H1 (cell line): ENCODE data around the gene SLN. TPM values are rescaled to one million over a fixed set of nuclear protein-coding genes. Genes with fewer than 3 reads are reported as not detected.

Experiments used
- CTCF ChIA-PET: fragments of 300-600 bp; sonication (Branson Sonifier 250); formaldehyde crosslinking; loops from one replicate; lab custom pipeline; 2021; ENCODE audit not compliant: partially characterized antibody; lab: Charles Lee
- POLR2A ChIA-PET: fragments of 300-600 bp; sonication (Branson Sonifier 250); formaldehyde crosslinking; loops from one replicate; lab custom pipeline; 2021; ENCODE audit warnings: inconsistent platforms; ENCODE audit not compliant: partially characterized antibody; lab: Charles Lee
- DNase-seq, 2 experiments: peaks; one replicate each; pipeline versions ENCODE4 v3.0.0 to v3.0.0-alpha.2; 2010 to 2022; ENCODE audit warnings: low spot score in 2 of 2, low read depth in 1 of 2, mixed read lengths in 1 of 2
- FAIRE-seq: peaks from 2 replicates; lab custom pipeline; 2011; peaks lifted over from hg19 to GRCh38; lab: Jason Lieb, UNC
- H2AFZ ChIP-seq: 2 replicates; pipeline ENCODE4 v1.8.1; 2012; ENCODE audit warnings: low read length, inconsistent platforms
- H2AK5ac ChIP-seq: 2 replicates; pipeline ENCODE4 v1.6.1; 2013; ENCODE audit warnings: low read depth, low read length
- H2BK120ac ChIP-seq: replicated peaks from 2 replicates; pipeline ENCODE3; 2013; ENCODE audit warnings: low read depth, low read length, inconsistent platforms
- H2BK12ac ChIP-seq: 2 replicates; pipeline ENCODE4 v1.6.1; 2013; ENCODE audit warnings: low read depth, low read length
- H2BK15ac ChIP-seq: 2 replicates; pipeline ENCODE4 v1.6.1; 2013; ENCODE audit warnings: low read length
- H2BK20ac ChIP-seq: 2 replicates; pipeline ENCODE4 v1.6.1; 2013; ENCODE audit warnings: low read length
- H2BK5ac ChIP-seq: 2 replicates; pipeline ENCODE4 v1.6.1; 2013; ENCODE audit warnings: low read depth, low read length
- H3K14ac ChIP-seq: 2 replicates; pipeline ENCODE4 v1.6.1; 2013; ENCODE audit warnings: inconsistent platforms; ENCODE audit not compliant: insufficient read length
- H3K18ac ChIP-seq: 2 replicates; pipeline ENCODE4 v1.6.1; 2013; ENCODE audit warnings: low read length; ENCODE audit errors: extremely low read depth
- H3K23ac ChIP-seq: 2 replicates; pipeline ENCODE4 v1.6.1; 2013; ENCODE audit warnings: inconsistent platforms; ENCODE audit not compliant: insufficient read length
- H3K23me2 ChIP-seq: 2 replicates; pipeline ENCODE4 v1.6.1; 2013; ENCODE audit warnings: low read depth, low read length
- H3K27ac ChIP-seq: 2 replicates; pipeline ENCODE4 v1.6.1; 2011; ENCODE audit warnings: low read depth, low read length, inconsistent platforms
- H3K27me3 ChIP-seq, 4 experiments: replicated peaks in 1 of 4; 1 replicate in 1 of 4; 2 replicates in 3 of 4; pipeline versions ENCODE4 v1.6.1 to v1.8.1; 2011 to 2013; ENCODE audit warnings: low read length in 3 of 4, mild to moderate bottlenecking in 3 of 4, inconsistent platforms in 2 of 4, mixed read lengths in 2 of 4, moderate library complexity in 1 of 4; ENCODE audit not compliant: control insufficient read depth in 3 of 4, insufficient read depth in 3 of 4; ENCODE audit errors: extremely low read depth in 1 of 4
- H3K36me3 ChIP-seq, 4 experiments: 2 replicates each; pipeline versions ENCODE4 v1.6.1 to v1.8.1; 2011 to 2013; ENCODE audit warnings: mild to moderate bottlenecking in 4 of 4, low read length in 3 of 4, moderate library complexity in 2 of 4, control low read depth in 1 of 4, inconsistent platforms in 1 of 4; ENCODE audit not compliant: insufficient read depth in 4 of 4, control insufficient read depth in 2 of 4
- H3K4ac ChIP-seq: replicated peaks from 2 replicates; pipeline ENCODE3; 2013; ENCODE audit warnings: low read length, low read depth, mixed read lengths, inconsistent platforms; ENCODE audit not compliant: insufficient read length
- H3K4me1 ChIP-seq, 4 experiments: replicated peaks in 1 of 4; 1 replicate in 1 of 4; 2 replicates in 3 of 4; pipeline versions ENCODE4 v1.6.1 to v1.8.1; 2011 to 2013; ENCODE audit warnings: low read length in 3 of 4, inconsistent platforms in 2 of 4, mixed read lengths in 1 of 4; ENCODE audit not compliant: insufficient read depth in 4 of 4, control insufficient read depth in 3 of 4
- H3K4me2 ChIP-seq, 2 experiments: 2 replicates each; pipeline versions ENCODE4 v1.6.1 to v1.8.1; 2011 to 2013; ENCODE audit warnings: low read depth in 2 of 2, low read length in 2 of 2, control low read depth in 1 of 2, inconsistent platforms in 1 of 2, mild to moderate bottlenecking in 1 of 2; ENCODE audit not compliant: insufficient read depth in 1 of 2
- H3K4me3 ChIP-seq, 4 experiments: fragments of 200-600, 300-600 bp in 1 of 4; sonication (generic), shearing (Covaris generic), sonication (Bioruptor Twin) in 1 of 4; 2 replicates each; pipeline versions ENCODE4 v1.5.1 to v1.8.1; 2011 to 2016; ENCODE audit warnings: low read length in 4 of 4, low read depth in 3 of 4, control low read depth in 2 of 4, inconsistent platforms in 2 of 4, mild to moderate bottlenecking in 2 of 4, mixed read lengths in 1 of 4, moderate library complexity in 1 of 4; ENCODE audit not compliant: insufficient read depth in 2 of 4; ENCODE audit errors: extremely low read depth in 1 of 4
- H3K56ac ChIP-seq: replicated peaks from 2 replicates; pipeline ENCODE3; 2013; ENCODE audit warnings: low read depth, mild to moderate bottlenecking, mixed read lengths, low read length, inconsistent platforms; ENCODE audit not compliant: insufficient read length
- H3K79me1 ChIP-seq: 2 replicates; pipeline ENCODE4 v1.6.1; 2013; ENCODE audit warnings: low read depth, low read length, control low read depth
- H3K79me2 ChIP-seq, 2 experiments: 2 replicates each; pipeline versions ENCODE4 v1.6.1 to v1.8.1; 2012 to 2013; ENCODE audit warnings: low read length in 2 of 2, mild to moderate bottlenecking in 2 of 2, inconsistent platforms in 1 of 2; ENCODE audit not compliant: insufficient read depth in 2 of 2, control insufficient read depth in 1 of 2
- H3K9ac ChIP-seq, 4 experiments: replicated peaks in 1 of 4; 1 replicate in 1 of 4; 2 replicates in 3 of 4; pipeline versions ENCODE4 v1.6.1 to v1.8.1; 2011 to 2013; ENCODE audit warnings: low read depth in 3 of 4, low read length in 3 of 4, control low read depth in 2 of 4, mild to moderate bottlenecking in 2 of 4, moderate library complexity in 2 of 4, inconsistent platforms in 1 of 4; ENCODE audit errors: extremely low read depth in 1 of 4
- H3K9me3 ChIP-seq, 2 experiments: 2 replicates each; pipeline versions ENCODE4 v1.6.1 to v1.8.1; 2012 to 2013; ENCODE audit warnings: mild to moderate bottlenecking in 2 of 2, moderate library complexity in 2 of 2, control low read depth in 1 of 2, inconsistent platforms in 1 of 2, low read depth in 1 of 2, low read length in 1 of 2, mixed read lengths in 1 of 2; ENCODE audit not compliant: insufficient read depth in 2 of 2
- H4K20me1 ChIP-seq, 2 experiments: replicated peaks in 1 of 2; 2 replicates each; pipeline versions ENCODE3 to v1.8.1; 2011 to 2013; ENCODE audit warnings: inconsistent platforms in 2 of 2, low read length in 2 of 2, mild to moderate bottlenecking in 1 of 2; ENCODE audit not compliant: insufficient read depth in 2 of 2, control insufficient read depth in 1 of 2
- H4K5ac ChIP-seq: 2 replicates; pipeline ENCODE4 v1.6.1; 2013; ENCODE audit warnings: low read length, low read depth, mixed read lengths, inconsistent platforms; ENCODE audit not compliant: insufficient read length
- H4K8ac ChIP-seq: 2 replicates; pipeline ENCODE4 v1.8.0; 2013; ENCODE audit warnings: mild to moderate bottlenecking, moderate library complexity, low read length, inconsistent platforms; ENCODE audit not compliant: insufficient read depth; ENCODE audit errors: extremely low read depth
- H4K91ac ChIP-seq: replicated peaks from 2 replicates; pipeline ENCODE3; 2013; ENCODE audit warnings: low read length, mixed read lengths, inconsistent platforms; ENCODE audit not compliant: insufficient read length
- FOSL1 ChIP-seq: IDR thresholded peaks from 2 replicates; pipeline ENCODE4 v1.6.1; 2011; ENCODE audit warnings: mild to moderate bottlenecking, low read depth, low read length, moderate library complexity; ENCODE audit not compliant: insufficient read depth
- GTF2F1 ChIP-seq: IDR thresholded peaks from 2 replicates; pipeline ENCODE4 v1.6.1; 2012; ENCODE audit warnings: low read depth, low read length, improper control_type of control experiment, borderline replicate concordance
- HDAC6 ChIP-seq: IDR thresholded peaks from one replicate; pipeline ENCODE4 v1.7.1; 2012; ENCODE audit warnings: low read depth, mild to moderate bottlenecking, inconsistent platforms, low read length, moderate library complexity
- POLR2A ChIP-seq, 2 experiments: IDR thresholded peaks; 1 replicate in 1 of 2; 2 replicates in 1 of 2; pipeline ENCODE4 v1.6.1; 2011; ENCODE audit warnings: low read depth in 2 of 2, low read length in 2 of 2, mild to moderate bottlenecking in 2 of 2; ENCODE audit errors: control extremely low read depth in 1 of 2
- POU5F1 ChIP-seq: IDR thresholded peaks from 2 replicates; pipeline ENCODE4 v1.6.1; 2011; ENCODE audit warnings: low read depth, mild to moderate bottlenecking, low read length, moderate library complexity
- SAP30 ChIP-seq: fragments of 300-600 bp; sonication (generic); IDR thresholded peaks from 2 replicates; pipeline ENCODE4 v1.7.1; 2012; ENCODE audit warnings: low read length, moderate library complexity, mild to moderate bottlenecking, inconsistent platforms; ENCODE audit not compliant: insufficient read depth, insufficient replicate concordance
- WGBS, 2 experiments: shearing (Covaris generic) in 1 of 2; methylation state at CpG; one replicate each; pipeline versions ENCODE4 v1.1.6 to v1.1.7; 2013 to 2015; ENCODE audit warnings: low lambda C conversion rate in 2 of 2, mixed read lengths in 2 of 2, inconsistent platforms in 1 of 2, low coverage in 1 of 2, missing lambda C conversion rate in 1 of 2; ENCODE audit not compliant: insufficient replicate concordance in 2 of 2, insufficient coverage in 1 of 2, insufficient read length in 1 of 2; ENCODE audit errors: extremely low coverage in 1 of 2, missing lambda C conversion rate in 1 of 2; 5-methylcytosine and 5-hydroxymethylcytosine counted together
- polyA plus RNA-seq, 7 experiments: library from polyadenylated mRNA; depleted of rRNA in 3 of 7; stranded (reverse) in 5 of 7; unstranded in 2 of 7; fragments of >200 nt in 5 of 7; fragments of 200-250 nt in 2 of 7; gene quantifications; 1 replicate in 5 of 7; 2 replicates in 1 of 7; 4 replicates in 1 of 7; pipeline versions ENCODE4 v1.2.1 to v1.2.3, GENCODE V29; 2011 to 2013; ENCODE audit warnings: missing spikeins in 2 of 7, mixed read lengths in 2 of 7
- total RNA-seq: library from RNA; stranded (reverse); fragmentation: NEBNext Ultra II Directional; extraction: Animal tissue kit (Norgen Biotek cat#: 25700); gene quantifications from 2 replicates; pipeline ENCODE4 v1.2.1, GENCODE V29; 2021

Gene SLN
- total and polyA plus RNA-seq, 2 of the 8 experiments (the other 6 are each of a cell fraction or from before 2014, with no cell fraction given) = not detected

- Histone ChIP-seq H3K23ac (no peak overlapping the region), H2AFZ (no peak overlapping the region), H3K27me3 (no peaks in the 10 kb centered on the region), H2AK5ac (no peak overlapping the region), H3K9ac (no peak overlapping the region), H4K91ac (no peak overlapping the region), H3K9me3 (no peaks in the 10 kb centered on the region), H3K18ac (no peak overlapping the region), H4K5ac (no peak overlapping the region), H3K4me2 (no peak overlapping the region), H3K4me3 (no peak overlapping the region), H2BK12ac (no peak overlapping the region), H4K20me1 (no peaks in the 10 kb centered on the region), H2BK20ac (no peak overlapping the region), H3K4ac (no peak overlapping the region), H2BK120ac (no peak overlapping the region), H3K79me1 (no peaks in the 10 kb centered on the region), H3K56ac (no peak overlapping the region), H2BK5ac (no peak overlapping the region), H2BK15ac (no peak overlapping the region), H3K36me3 (no peaks in the 10 kb centered on the region), H4K8ac (no peak overlapping the region), H3K4me1 (peaks cover 0 to under 1% (median 0%) of the 10 kb centered on the region in 4 experiments; a peak in 1 of 7 replicates), H3K27ac (no peak overlapping the region), H3K79me2 (no peaks in the 10 kb centered on the region), H3K23me2 (no peaks in the 10 kb centered on the region; the same call in 1 of the 2 replicates), H3K14ac (no peak overlapping the region)
- FAIRE-seq = no peak
- POLR2A ChIA-PET = no interaction called here
- DNase-seq = no peak
- TF ChIP-seq POLR2A (IDR thresholded peaks at IDR 0.05; ENCODE audit: control extremely low read depth in 1 of 2, low read depth in 2 of 2, low read length in 2 of 2) = no peak
- no peak for TF ChIP-seq HDAC6
- no peak for TF ChIP-seq FOSL1
- TF ChIP-seq POU5F1 = no peak
- no peak for TF ChIP-seq GTF2F1
- no peak for TF ChIP-seq SAP30
- CTCF ChIA-PET = interaction anchor here (0.6 to 8.0 kb wide), 7 partner anchors 11 to 54 kb away, joined by 3 to 88 read pairs (median 4); no protein-coding TSS in a partner anchor
- 90% methylated on average over 3 of the region's 3 CpGs; no CpG with 5 or more reads in 1 of the 2 experiments for WGBS, 2 experiments
Observed at GRCh38 chr11:107744736-107745135, 32.9 kb upstream of the SLN start.
